ENCODE measurements around the gene MAPRE2.

The MAPRE2 gene

GRCh38 chr18:35047697-35048292 is 6.6 kb downstream of the MAPRE2 start:
- ChIA-PET POLR2A (ENCODE audit: low non-redundant PET) (no interaction called here), CTCF (no interaction called here)
- H3K27ac ChIP-seq, result no peak overlapping the region
- DNase-seq (ENCODE audit: low spot score), result no peak
- TF ChIP-seq CTCF (conservative IDR thresholded peaks at IDR 0.05; ENCODE audit: low read depth), result no peak

- DNase-seq (ENCODE audit: low spot score), result no peak
- POLR2A ChIA-PET (ENCODE audit: low non-redundant PET), result no interaction called here
- no peak for TF ChIP-seq CTCF (conservative IDR thresholded peaks at IDR 0.05; ENCODE audit: low read depth)
- H3K27ac ChIP-seq, result no peak overlapping the region
- CTCF ChIA-PET, result interaction anchor here (0.6 kb wide), 1 partner anchor 32 kb away, joined by 5 read pairs; no protein-coding TSS in a partner anchor
These were observed 8.2 kb downstream of the MAPRE2 start for GRCh38 chr18:35049111-35050027.

- TF ChIP-seq CTCF (conservative IDR thresholded peaks at IDR 0.05; ENCODE audit: low read depth), result no peak
- no peak overlapping the region for H3K27ac ChIP-seq
- ChIA-PET CTCF (no interaction called here), POLR2A (ENCODE audit: low non-redundant PET) (no interaction called here)
- no peak for DNase-seq (ENCODE audit: low spot score)
These were observed 8.9 kb downstream of the MAPRE2 start for GRCh38 chr18:35050028-35050546.

DNA sequence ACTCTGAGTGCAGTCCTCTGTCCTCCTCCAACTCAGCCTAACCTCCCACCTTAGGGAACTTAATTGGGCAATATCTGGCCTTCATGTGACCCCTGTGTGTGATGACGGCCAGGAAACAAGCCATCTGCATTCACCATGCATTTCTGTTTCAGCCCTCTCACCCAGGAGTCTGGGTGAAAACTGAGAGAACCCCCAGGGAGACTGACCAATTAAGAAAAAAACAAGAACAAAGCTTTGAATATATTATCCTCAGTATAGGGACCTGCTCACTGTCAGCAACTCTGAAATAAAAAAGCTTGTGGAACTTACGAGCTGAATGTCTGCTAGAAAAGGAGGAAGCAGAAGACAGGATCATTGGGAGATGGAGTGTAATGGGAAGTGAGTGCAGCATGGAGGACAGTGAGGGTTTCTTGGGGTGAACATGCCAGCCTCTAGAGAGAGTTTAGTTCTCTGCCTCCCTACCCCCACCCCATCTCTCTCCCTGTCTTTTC is 9.5 kb downstream of the MAPRE2 start:
- TF ChIP-seq CTCF (conservative IDR thresholded peaks at IDR 0.05; ENCODE audit: low read depth), result no peak
- DNase-seq (ENCODE audit: low spot score), result no peak
- POLR2A ChIA-PET (ENCODE audit: low non-redundant PET), result no interaction called here
- CTCF ChIA-PET, result no interaction called here
- H3K27ac ChIP-seq, result no peak overlapping the region

GRCh38 chr18:35051641-35052377 is 10.6 kb downstream of the MAPRE2 start:
- POLR2A ChIA-PET (ENCODE audit: low non-redundant PET), result no interaction called here
- DNase-seq (ENCODE audit: low spot score), result no peak
- no peak for TF ChIP-seq CTCF (conservative IDR thresholded peaks at IDR 0.05; ENCODE audit: low read depth)
- CTCF ChIA-PET, result no interaction called here
- no peak overlapping the region for H3K27ac ChIP-seq

DNA sequence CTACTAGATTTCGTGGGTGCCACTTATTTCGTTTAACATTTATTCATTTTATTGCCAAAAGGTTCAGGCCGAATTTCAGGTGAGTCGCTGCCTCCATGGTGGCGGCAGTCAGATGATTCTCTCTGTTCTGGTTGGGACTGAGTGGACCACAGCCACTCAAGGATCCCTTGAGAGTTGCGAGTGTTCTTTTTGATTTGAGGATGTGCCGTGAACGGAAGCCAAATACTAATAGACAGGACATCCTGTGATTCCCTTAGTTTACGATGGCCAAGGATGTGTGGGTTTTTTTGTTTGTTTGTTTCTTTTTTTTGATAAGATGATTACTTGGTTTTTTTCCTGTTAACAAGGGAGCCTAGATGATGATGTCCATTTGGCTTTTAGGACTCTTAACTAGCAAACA is 13.2 kb downstream of the MAPRE2 start:
- DNase-seq (ENCODE audit: low spot score), result no peak
- no peak for TF ChIP-seq CTCF (conservative IDR thresholded peaks at IDR 0.05; ENCODE audit: low read depth)
- CTCF ChIA-PET, result no interaction called here
- H3K27ac ChIP-seq, result no peak overlapping the region
- POLR2A ChIA-PET (ENCODE audit: low non-redundant PET), result no interaction called here

Data from RWPE1 (cell line).